A172 (cell line): ENCODE results near the gene DOK1. TPM values are rescaled to one million over a fixed set of nuclear protein-coding genes. Genes with fewer than 3 reads are reported as not detected.

Experiments
- DNase-seq: peaks from one replicate; pipeline ENCODE4 v3.0.0-alpha.2; 2015; ENCODE audit warnings: low spot score
- total RNA-seq: library from RNA; depleted of rRNA; stranded (reverse); fragments of >200 nt; shearing (Covaris generic); gene quantifications from 2 replicates; pipeline ENCODE4 v1.2.3, GENCODE V29; 2014; rRNA removed

The DOK1 gene
- total RNA-seq, 1 experiment from 2014 or later, result 24.8 TPM

DNA sequence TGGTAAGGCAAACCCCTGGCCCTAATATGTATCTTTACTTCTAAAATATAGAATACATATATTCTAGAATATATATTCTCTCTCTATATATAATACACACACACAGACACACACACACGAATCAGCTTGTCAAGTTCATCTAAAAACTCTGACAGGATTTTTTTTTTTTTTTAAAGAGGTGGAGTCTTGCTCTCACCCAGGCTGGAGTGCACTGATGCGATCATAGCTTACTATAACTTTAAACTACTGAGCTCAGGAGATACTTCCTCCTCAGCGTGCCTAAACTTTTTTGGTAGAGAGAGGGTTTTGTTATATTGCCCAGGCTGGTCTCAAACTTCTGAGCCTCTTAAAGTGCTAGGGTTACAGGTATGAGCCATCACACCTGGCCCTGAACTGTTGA is 45.2 kb downstream of the DOK1 start:
- no peak for DNase-seq

- peak; percentile 87 for DNase-seq
Observed at GRCh38 chr2:74602586-74603281, 48.2 kb downstream of the DOK1 start.

GRCh38 chr2:74603282-74604000 is 48.9 kb downstream of the DOK1 start:
- DNase-seq, result no peak

- DNase-seq, result no peak
Observed at GRCh38 chr2:74606927-74607326, 52.4 kb downstream of the DOK1 start.

Other genes with a start within 250 kb of the DOK1 start
- 0.07 TPM in 1 of 2 replicates, not detected in the other for gene SLC4A5, start 211.3 kb upstream of the DOK1 start, total RNA-seq
- gene DCTN1, start 174.4 kb upstream of the DOK1 start, total RNA-seq, result 105 and 123 TPM in 2 replicates
- 2.3 and 3.5 TPM in 2 replicates for gene C2orf81, start 133.1 kb upstream of the DOK1 start, total RNA-seq
- 72.9 and 84.5 TPM in 2 replicates for gene WDR54, start 133.0 kb upstream of the DOK1 start, total RNA-seq
- gene RTKN, start 112.8 kb upstream of the DOK1 start, total RNA-seq, result 23.1 and 33.3 TPM in 2 replicates
- 5.9 and 7.9 TPM in 2 replicates for gene INO80B, start 99.6 kb upstream of the DOK1 start, total RNA-seq
- 49.0 and 52.3 TPM in 2 replicates for gene WBP1, start 96.3 kb upstream of the DOK1 start, total RNA-seq
- gene MOGS, start 89.3 kb upstream of the DOK1 start, total RNA-seq, result 66.6 and 71.4 TPM in 2 replicates
- 30.2 and 39.1 TPM in 2 replicates for gene MRPL53, start 82.0 kb upstream of the DOK1 start, total RNA-seq
- 11.7 and 12.5 TPM in 2 replicates for gene CCDC142, start 71.7 kb upstream of the DOK1 start, total RNA-seq
- 14.7 and 16.5 TPM in 2 replicates for gene TTC31, start 71.6 kb upstream of the DOK1 start, total RNA-seq
- gene LBX2, start 55.1 kb upstream of the DOK1 start, total RNA-seq, result 0.45 TPM in 1 of 2 replicates, not detected in the other
- 33.9 and 67.3 TPM in 2 replicates for gene PCGF1, start 47.0 kb upstream of the DOK1 start, total RNA-seq
- gene TLX2, start 40.3 kb upstream of the DOK1 start, total RNA-seq, result 0.90 and 1.7 TPM in 2 replicates
- gene DQX1, start 28.5 kb upstream of the DOK1 start, total RNA-seq, result 0.17 TPM in 1 of 2 replicates, not detected in the other
- 150 and 194 TPM in 2 replicates for gene AUP1, start 25.0 kb upstream of the DOK1 start, total RNA-seq
- 58.0 and 70.3 TPM in 2 replicates for gene HTRA2, start 24.8 kb upstream of the DOK1 start, total RNA-seq
- 3.2 TPM in 2 replicates for gene LOXL3, start 778 bp upstream of the DOK1 start, total RNA-seq
- gene M1AP, start 93.6 kb downstream of the DOK1 start, total RNA-seq, result not detected in 2 replicates
- gene SEMA4F, start 99.5 kb downstream of the DOK1 start, total RNA-seq, result 14.6 and 39.2 TPM in 2 replicates